GM12878 (cell line): ENCODE results near the gene SLC12A3. TPM values are rescaled to one million over a fixed set of nuclear protein-coding genes. Genes with fewer than 3 reads are reported as not detected.
A peak's percentile ranks its signal among the peaks of the same experiment; 100 is the strongest.

Source experiments
- ATAC-seq: fragments of 200-7000 bp; cut with Tn5 transposase; 3 replicates; pipeline ENCODE4 v1.9.1; 2020; ENCODE audit warnings: mild to moderate bottlenecking, moderate library complexity
- BruUV-seq: library from RNA; stranded (reverse); fragments of 400-500 nt; replicated peaks from 2 replicates; lab custom pipeline; 2021; lab: Mats Ljungman, UMichigan
- CTCF ChIA-PET: fragments of 300-600 bp; sonication (Branson Sonifier 250); formaldehyde crosslinking; extraction: SDS; loops from one replicate; lab custom pipeline; 2021; ENCODE audit warnings: inconsistent platforms; lab: Yijun Ruan, JAX
- POLR2A ChIA-PET: fragments of 350-600 bp; formaldehyde crosslinking; extraction: SDS; loops from one replicate; lab custom pipeline; 2021; ENCODE audit warnings: inconsistent platforms; lab: Charles Lee
- RAD21 ChIA-PET: fragments of 300-600 bp; sonication (Branson Sonifier 250); formaldehyde crosslinking; loops from one replicate; lab custom pipeline; 2023; ENCODE audit warnings: antibody characterized with exemption; ENCODE audit not compliant: unreplicated experiment; lab: Charles Lee
- SMC1A ChIA-PET: fragments of 300-600 bp; sonication (Branson Sonifier 250); formaldehyde crosslinking; loops from one replicate; lab custom pipeline; 2023; ENCODE audit not compliant: unreplicated experiment, uncharacterized antibody; lab: Charles Lee
- DNase-seq: peaks from one replicate; pipeline ENCODE4 v3.0.0-alpha.2; 2011; ENCODE audit warnings: low read depth, low spot score
- FAIRE-seq: peaks from 3 replicates; lab custom pipeline; 2011; peaks lifted over from hg19 to GRCh38; lab: Jason Lieb, UNC
- H2AFZ ChIP-seq: 2 replicates; pipeline ENCODE4 v1.6.0; 2011; ENCODE audit warnings: low read depth, low read length, control low read depth; ENCODE audit not compliant: control insufficient read depth
- H3K27ac ChIP-seq: 2 replicates; pipeline ENCODE4 v1.5.1; 2011; ENCODE audit warnings: control low read depth; ENCODE audit not compliant: control insufficient read depth, insufficient read depth
- H3K27me3 ChIP-seq, 2 experiments: replicated peaks in 1 of 2; 2 replicates each; pipeline versions ENCODE4 v1.6.0 to v1.6.1; 2011; ENCODE audit warnings: low read length in 1 of 2; ENCODE audit not compliant: control insufficient read depth in 2 of 2, insufficient read depth in 2 of 2
- H3K36me3 ChIP-seq, 2 experiments: 2 replicates each; pipeline ENCODE4 v1.5.1; 2011; ENCODE audit warnings: low read length in 1 of 2; ENCODE audit not compliant: control insufficient read depth in 2 of 2, insufficient read depth in 2 of 2
- H3K4me1 ChIP-seq: 2 replicates; pipeline ENCODE4 v1.6.1; 2011; ENCODE audit warnings: mild to moderate bottlenecking, low read length, moderate library complexity, mixed read lengths; ENCODE audit not compliant: control insufficient read depth, insufficient read depth
- H3K4me2 ChIP-seq: 2 replicates; pipeline ENCODE4 v1.6.0; 2011; ENCODE audit warnings: control low read depth; ENCODE audit not compliant: control insufficient read depth, insufficient read depth
- H3K4me3 ChIP-seq: fragments of 200-600 bp; sonication (generic); 2 replicates; pipeline ENCODE4 v1.5.1; 2016
- H3K79me2 ChIP-seq: 2 replicates; pipeline ENCODE4 v1.6.0; 2011; ENCODE audit warnings: low read length; ENCODE audit not compliant: control insufficient read depth, insufficient read depth
- H3K9ac ChIP-seq: 2 replicates; pipeline ENCODE4 v1.8.0; 2011; ENCODE audit warnings: low read length, control low read depth, mixed read lengths; ENCODE audit not compliant: control insufficient read depth, insufficient read depth
- H3K9me3 ChIP-seq: replicated peaks from 3 replicates; pipeline ENCODE4 v1.5.1; 2011; ENCODE audit warnings: mild to moderate bottlenecking, low read length; ENCODE audit not compliant: control insufficient read depth, insufficient read depth
- H4K20me1 ChIP-seq: 2 replicates; pipeline ENCODE4 v1.6.0; 2011; ENCODE audit not compliant: control insufficient read depth, insufficient read depth
- CBFB ChIP-seq: IDR thresholded peaks from 2 replicates; pipeline ENCODE4 v1.6.1; 2016; ENCODE audit warnings: antibody characterized with exemption, low read depth
- CEBPB ChIP-seq, 2 experiments: fragments of 150-350 bp in 1 of 2; IDR thresholded peaks; 2 replicates each; pipeline ENCODE4 v1.6.1; 2012 to 2014; ENCODE audit warnings: low read depth in 2 of 2, low read length in 2 of 2, borderline replicate concordance in 1 of 2, inconsistent platforms in 1 of 2
- CHD1 ChIP-seq: IDR thresholded peaks from 2 replicates; pipeline ENCODE4 v1.6.1; 2012; ENCODE audit warnings: low read depth, low read length, improper control_type of control experiment
- DPF2 ChIP-seq: fragments of 450-650 bp; IDR thresholded peaks from 2 replicates; pipeline ENCODE4 v1.6.1; 2017; ENCODE audit warnings: mild to moderate bottlenecking
- HDAC6 ChIP-seq: fragments of 200-600 bp; sonication (generic); IDR thresholded peaks from one replicate; pipeline ENCODE4 v1.8.0; 2017; ENCODE audit warnings: antibody characterized with exemption; ENCODE audit not compliant: unreplicated experiment
- MYB ChIP-seq: fragments of 150-350 bp; IDR thresholded peaks from 2 replicates; pipeline ENCODE4 v1.6.1; 2014; ENCODE audit warnings: mild to moderate bottlenecking, low read depth, low read length, borderline replicate concordance
- NFYA ChIP-seq: IDR thresholded peaks from 2 replicates; pipeline ENCODE4 v1.6.1; 2011; ENCODE audit warnings: low read depth, mild to moderate bottlenecking, low read length, improper control_type of control experiment, borderline replicate concordance
- NRF1 ChIP-seq: conservative IDR thresholded peaks from 2 replicates; pipeline ENCODE4 v1.6.1; 2011; ENCODE audit warnings: mild to moderate bottlenecking, low read depth, low read length, improper control_type of control experiment
- PBX3 ChIP-seq: IDR thresholded peaks from 2 replicates; pipeline ENCODE4 v1.6.1; 2011; ENCODE audit warnings: mild to moderate bottlenecking, low read depth, low read length, moderate library complexity; ENCODE audit not compliant: insufficient replicate concordance
- POLR2AphosphoS2 ChIP-seq: IDR thresholded peaks from 2 replicates; pipeline ENCODE4 v1.6.1; 2011; ENCODE audit warnings: low read depth, mild to moderate bottlenecking, low read length, improper control_type of control experiment, moderate library complexity
- RB1 ChIP-seq: fragments of 450-650 bp; formaldehyde crosslinking; IDR thresholded peaks from 2 replicates; pipeline ENCODE4 v1.6.1; 2017; ENCODE audit warnings: mild to moderate bottlenecking, borderline replicate concordance
- RELA ChIP-seq: fragments of 450-650 bp; IDR thresholded peaks from 2 replicates; pipeline ENCODE4 v1.8.0; 2014; ENCODE audit warnings: borderline replicate concordance; ENCODE audit not compliant: partially characterized antibody
- SIN3A ChIP-seq: IDR thresholded peaks from 2 replicates; pipeline ENCODE4 v1.6.1; 2012; ENCODE audit warnings: low read depth, low read length, improper control_type of control experiment
- SPI1 ChIP-seq: IDR thresholded peaks from 2 replicates; pipeline ENCODE4 v1.6.1; 2011; ENCODE audit warnings: low read depth, mild to moderate bottlenecking, low read length, moderate library complexity, borderline replicate concordance; ENCODE audit not compliant: insufficient read depth
- SREBF1 ChIP-seq: IDR thresholded peaks from 2 replicates; pipeline ENCODE4 v1.6.1; 2012; ENCODE audit warnings: mild to moderate bottlenecking, low read length
- STAT1 ChIP-seq: fragments of 450-650 bp; conservative IDR thresholded peaks from 2 replicates; pipeline ENCODE4 v1.6.1; 2014; ENCODE audit warnings: antibody characterized with exemption, mild to moderate bottlenecking
- TBL1XR1 ChIP-seq: IDR thresholded peaks from 2 replicates; pipeline ENCODE4 v1.6.1; 2012; ENCODE audit warnings: low read depth, low read length, improper control_type of control experiment
- WRNIP1 ChIP-seq: IDR thresholded peaks from 2 replicates; pipeline ENCODE4 v1.6.1; 2011; ENCODE audit warnings: low read depth, low read length, improper control_type of control experiment, borderline replicate concordance
- YBX1 ChIP-seq: fragments of 450-650 bp; IDR thresholded peaks from 2 replicates; pipeline ENCODE4 v1.6.1; 2016; ENCODE audit warnings: antibody characterized with exemption
- ZBED1 ChIP-seq: IDR thresholded peaks from 2 replicates; pipeline ENCODE4 v1.6.1; 2016; ENCODE audit warnings: borderline replicate concordance
- WGBS: methylation state at CpG from one replicate; pipeline ENCODE4 v1.1.6; 2016; ENCODE audit warnings: low lambda C conversion rate; ENCODE audit not compliant: insufficient replicate concordance, insufficient coverage; ENCODE audit errors: missing lambda C conversion rate; 5-methylcytosine and 5-hydroxymethylcytosine counted together
- in situ Hi-C: fragments of 300-500 bp; cut with MboI; formaldehyde crosslinking; loops from 9 replicates; pipeline ENCODE4 v1.14.3; 2018; ENCODE audit warnings: mixed read lengths
- intact Hi-C: fragments of 100-400 bp; cut with micrococcal nuclease; formaldehyde crosslinking; loops from one replicate; pipeline ENCODE4 v1.14.2; 2022; ENCODE audit not compliant: unreplicated experiment
- polyA plus RNA-seq, 11 experiments: library from polyadenylated mRNA; depleted of rRNA in 4 of 11; unstranded in 6 of 11; stranded (reverse) in 5 of 11; fragments of >200 nt; fragmentation: Nextera tagmentation in 4 of 11; fragmentation: Illumina TruSeq in 1 of 11; extraction: Ambion mirVana in 4 of 11; extraction: Trizol in 1 of 11; gene quantifications; 1 replicate in 1 of 11; 2 replicates in 10 of 11; pipeline versions ENCODE4 v1.2.1 to v1.2.3, GENCODE V29; 2011 to 2016; ENCODE audit warnings: inconsistent platforms in 2 of 11, missing spikeins in 2 of 11, low read depth in 1 of 11
- total RNA-seq, 4 experiments: library from RNA; depleted of rRNA in 3 of 4; stranded (reverse); fragments of >200 nt in 3 of 4; fragmentation: Illumina TruSeq in 1 of 4; extraction: Trizol in 1 of 4; gene quantifications; 2 replicates each; pipeline versions ENCODE4 v1.2.1 to v1.2.3, GENCODE V29; 2013 to 2021

The SLC12A3 gene
- total and polyA plus RNA-seq, 10 of the 15 experiments (the other 5 are each of a cell fraction or from before 2014, with no cell fraction given) = 0.05 to 6.3 (median 3.1) TPM

GRCh38 chr16:56860226-56861020 is 4.6 kb upstream of the SLC12A3 start:
- no peak overlapping the region for H2AFZ ChIP-seq
- ATAC-seq = peak; percentile 93
- H3K4me2 ChIP-seq = peak overlapping the region; percentile 80
- no peaks in the 10 kb centered on the region for H4K20me1 ChIP-seq
- H3K27ac ChIP-seq = peak overlapping the region; percentile 52
- ChIA-PET SMC1A (interaction anchor here (1.0 to 6.1 kb wide), 9 partner anchors 9 to 105 kb away, joined by 3 to 41 read pairs (median 4); no protein-coding TSS in a partner anchor), CTCF (interaction anchor here (0.8 to 11.7 kb wide), 9 partner anchors 9 to 158 kb away, joined by 3 to 247 read pairs (median 4); no protein-coding TSS in a partner anchor), RAD21 (interaction anchor here (0.8 to 9.7 kb wide), 14 partner anchors 9 to 283 kb away, joined by 3 to 126 read pairs (median 4); partner anchors contain the start of gene NLRC5), POLR2A (interaction anchor here (1.2 to 1.9 kb wide), 4 partner anchors 50 to 85 kb away, joined by 3 to 7 read pairs (median 4); partner anchors contain the start of gene HERPUD1)
- H3K9me3 ChIP-seq = no peaks in the 10 kb centered on the region
- no peaks in the 10 kb centered on the region for H3K36me3 ChIP-seq
- H3K9ac ChIP-seq = no peak overlapping the region
- peak; percentile 92 for FAIRE-seq
- WGBS = 0% methylated on average over 9 of the region's 9 CpGs
- 0 out of 2 replicates have a peak overlapping the region, but pooled peaks have one; percentile 13 for H3K4me3 ChIP-seq
- intact Hi-C loops (loop anchor here (1.0 to 5.0 kb wide), 3 partner anchors 50 to 187 kb away; partner anchors contain the start of gene HERPUD1), in situ Hi-C loops (no loop called here)
- H3K79me2 ChIP-seq = no peaks in the 10 kb centered on the region
- BruUV-seq = no TSS peak
- no peaks in the 10 kb centered on the region for H3K27me3 ChIP-seq
- peaks cover 33% of the 10 kb centered on the region for H3K4me1 ChIP-seq
- DNase-seq = peak; percentile 75
- TF ChIP-seq POLR2AphosphoS2 (no peak), WRNIP1 (no peak), SPI1 (no peak; the same call in 1 of the 2 replicates), PBX3 (peak; percentile 8), RB1 (peak; percentile 55; the same call in 1 of the 2 replicates), CEBPB (IDR thresholded peaks at IDR 0.05; ENCODE audit: borderline replicate concordance in 1 of 2, low read depth in 2 of 2, low read length in 2 of 2) (no peak), TBL1XR1 (peak; percentile 82), CBFB (peak; percentile 94), NFYA (no peak), MYB (no peak), DPF2 (peak; percentile 72), STAT1 (no peak), SREBF1 (no peak), RELA (peak; percentile 7), ZBED1 (0 out of 2 replicates have a peak, but pooled peaks have one; percentile 67), YBX1 (0 out of 2 replicates have a peak, but pooled peaks have one; percentile 51), SIN3A (no peak), NRF1 (no peak), HDAC6 (no peak), CHD1 (no peak)
